Measurements from ENCODE around the gene MUC5AC. TPM values are rescaled to one million over a fixed set of nuclear protein-coding genes. Genes with fewer than 3 reads are reported as not detected.
"Not testable (repeated sequence)": the region's sequence is repeated elsewhere in the genome, so short reads cannot be mapped to it uniquely, and the experiment has no call there.

The MUC5AC gene
- total and polyA plus RNA-seq, 2 of the 13 experiments (the other 11 are each of a cell fraction or from before 2014, with no cell fraction given): under 0.01 TPM; not detected in 1

DNA sequence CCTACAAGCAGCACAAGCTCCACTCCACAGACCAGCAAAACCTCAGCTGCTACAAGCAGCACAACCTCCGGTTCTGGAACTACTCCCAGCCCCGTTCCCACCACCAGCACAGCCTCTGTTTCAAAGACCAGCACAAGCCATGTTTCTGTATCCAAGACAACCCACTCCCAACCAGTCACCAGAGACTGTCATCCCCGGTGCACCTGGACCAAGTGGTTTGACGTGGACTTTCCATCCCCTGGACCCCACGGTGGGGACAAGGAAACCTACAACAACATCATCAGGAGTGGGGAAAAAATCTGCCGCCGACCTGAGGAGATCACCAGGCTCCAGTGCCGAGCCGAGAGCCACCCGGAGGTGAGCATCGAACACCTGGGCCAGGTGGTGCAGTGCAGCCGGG is 32.1 kb downstream of the MUC5AC start:
- H3K9me3 ChIP-seq (ENCODE audit: low read length); H2AFZ ChIP-seq (ENCODE audit: low read length); H3K4me1 ChIP-seq (ENCODE audit: insufficient read depth, low read length); H4K20me1 ChIP-seq (ENCODE audit: insufficient read depth, low read length); H3K79me2 ChIP-seq (ENCODE audit: insufficient read depth, low read length); H3K36me3 ChIP-seq (replicated peaks in 1 of 2; ENCODE audit: control insufficient read depth in 1 of 2, insufficient read depth in 2 of 2, low read length in 2 of 2); FAIRE-seq; POLR2A ChIA-PET; BruUV-seq (replicated peaks); ATAC-seq; H3K4me2 ChIP-seq (ENCODE audit: low read depth, low read length); DNase-seq (ENCODE audit: low spot score); H3K9ac ChIP-seq (ENCODE audit: insufficient read depth, low read depth, low read length); in situ Hi-C loops (cut with HindIII; ENCODE audit: extremely low pct_ligation_motif_present, low pct_unique_long_range_greater_than_20kb); intact Hi-C loops (cut with micrococcal nuclease; ENCODE audit: unreplicated experiment); CTCF ChIA-PET (ENCODE audit: low intra/inter-chr PET ratio, low total read pairs); H3K4me3 ChIP-seq (replicated peaks in 1 of 3; ENCODE audit: insufficient read depth in 1 of 3, low read depth in 2 of 3, low read length in 3 of 3); H3K27ac ChIP-seq (ENCODE audit: extremely low read length, insufficient read depth, low read length): not testable (repeated sequence)
- H3K27me3 ChIP-seq (ENCODE audit: control insufficient read depth in 1 of 2, insufficient read depth in 2 of 2, low read length in 2 of 2): peaks cover 6 to 40% of the 10 kb centered on the region in 2 experiments; a peak in 3 of 5 replicates
- 16% methylated on average over 7 of the region's 12 CpGs for WGBS (ENCODE audit: low lambda C conversion rate)

DNA sequence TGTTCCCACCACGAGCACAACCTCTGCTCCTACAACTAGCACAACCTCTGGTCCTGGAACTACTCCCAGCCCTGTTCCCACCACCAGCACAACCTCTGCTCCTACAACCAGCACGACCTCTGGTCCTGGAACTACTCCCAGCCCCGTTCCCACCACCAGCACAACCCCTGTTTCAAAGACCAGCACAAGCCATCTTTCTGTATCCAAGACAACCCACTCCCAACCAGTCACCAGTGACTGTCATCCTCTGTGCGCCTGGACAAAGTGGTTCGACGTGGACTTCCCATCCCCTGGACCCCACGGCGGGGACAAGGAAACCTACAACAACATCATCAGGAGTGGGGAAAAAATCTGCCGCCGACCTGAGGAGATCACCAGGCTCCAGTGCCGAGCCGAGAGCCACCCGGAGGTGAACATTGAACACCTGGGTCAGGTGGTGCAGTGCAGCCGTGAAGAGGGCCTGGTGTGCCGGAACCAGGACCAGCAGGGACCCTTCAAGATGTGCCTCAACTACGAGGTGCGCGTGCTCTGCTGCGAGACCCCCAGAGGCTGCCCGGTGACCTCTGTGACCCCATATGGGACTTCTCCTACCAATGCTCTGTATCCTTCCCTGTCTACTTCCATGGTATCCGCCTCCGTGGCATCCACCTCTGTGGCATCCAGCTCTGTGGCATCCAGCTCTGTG is 34.2 kb downstream of the MUC5AC start:
- WGBS (ENCODE audit: low lambda C conversion rate): 23% methylated on average over 10 of the region's 22 CpGs
- H2AFZ ChIP-seq (ENCODE audit: low read length); H3K9me3 ChIP-seq (ENCODE audit: low read length); BruUV-seq (replicated peaks); POLR2A ChIA-PET; ATAC-seq; H3K36me3 ChIP-seq (replicated peaks in 1 of 2; ENCODE audit: control insufficient read depth in 1 of 2, insufficient read depth in 2 of 2, low read length in 2 of 2); H4K20me1 ChIP-seq (ENCODE audit: insufficient read depth, low read length); H3K4me1 ChIP-seq (ENCODE audit: insufficient read depth, low read length); H3K27ac ChIP-seq (ENCODE audit: extremely low read length, insufficient read depth, low read length); in situ Hi-C loops (cut with HindIII; ENCODE audit: extremely low pct_ligation_motif_present, low pct_unique_long_range_greater_than_20kb); intact Hi-C loops (cut with micrococcal nuclease; ENCODE audit: unreplicated experiment); CTCF ChIA-PET (ENCODE audit: low intra/inter-chr PET ratio, low total read pairs); H3K79me2 ChIP-seq (ENCODE audit: insufficient read depth, low read length); H3K9ac ChIP-seq (ENCODE audit: insufficient read depth, low read depth, low read length); DNase-seq (ENCODE audit: low spot score); H3K4me3 ChIP-seq (replicated peaks in 1 of 3; ENCODE audit: insufficient read depth in 1 of 3, low read depth in 2 of 3, low read length in 3 of 3); FAIRE-seq; H3K4me2 ChIP-seq (ENCODE audit: low read depth, low read length): not testable (repeated sequence)
- H3K27me3 ChIP-seq (ENCODE audit: control insufficient read depth in 1 of 2, insufficient read depth in 2 of 2, low read length in 2 of 2): peaks cover 10 to 43% of the 10 kb centered on the region in 2 experiments

All from HepG2 (cell line).